Activated gamma-delta T cell treated with anti-CD3 and anti-CD28 coated beads, Interleukin-2, amount 50 U/mL, for 16 hours (primary cell): ENCODE measurements around the gene SYT11.
"Not testable (repeated sequence)": the region's sequence is repeated elsewhere in the genome, so short reads cannot be mapped to it uniquely, and the experiment has no call there.

Source experiments
- DNase-seq: peaks from one replicate; pipeline ENCODE4 v3.0.0-alpha.2; 2020; ENCODE audit warnings: low read depth

The SYT11 gene, protein sequence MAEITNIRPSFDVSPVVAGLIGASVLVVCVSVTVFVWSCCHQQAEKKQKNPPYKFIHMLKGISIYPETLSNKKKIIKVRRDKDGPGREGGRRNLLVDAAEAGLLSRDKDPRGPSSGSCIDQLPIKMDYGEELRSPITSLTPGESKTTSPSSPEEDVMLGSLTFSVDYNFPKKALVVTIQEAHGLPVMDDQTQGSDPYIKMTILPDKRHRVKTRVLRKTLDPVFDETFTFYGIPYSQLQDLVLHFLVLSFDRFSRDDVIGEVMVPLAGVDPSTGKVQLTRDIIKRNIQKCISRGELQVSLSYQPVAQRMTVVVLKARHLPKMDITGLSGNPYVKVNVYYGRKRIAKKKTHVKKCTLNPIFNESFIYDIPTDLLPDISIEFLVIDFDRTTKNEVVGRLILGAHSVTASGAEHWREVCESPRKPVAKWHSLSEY

DNA sequence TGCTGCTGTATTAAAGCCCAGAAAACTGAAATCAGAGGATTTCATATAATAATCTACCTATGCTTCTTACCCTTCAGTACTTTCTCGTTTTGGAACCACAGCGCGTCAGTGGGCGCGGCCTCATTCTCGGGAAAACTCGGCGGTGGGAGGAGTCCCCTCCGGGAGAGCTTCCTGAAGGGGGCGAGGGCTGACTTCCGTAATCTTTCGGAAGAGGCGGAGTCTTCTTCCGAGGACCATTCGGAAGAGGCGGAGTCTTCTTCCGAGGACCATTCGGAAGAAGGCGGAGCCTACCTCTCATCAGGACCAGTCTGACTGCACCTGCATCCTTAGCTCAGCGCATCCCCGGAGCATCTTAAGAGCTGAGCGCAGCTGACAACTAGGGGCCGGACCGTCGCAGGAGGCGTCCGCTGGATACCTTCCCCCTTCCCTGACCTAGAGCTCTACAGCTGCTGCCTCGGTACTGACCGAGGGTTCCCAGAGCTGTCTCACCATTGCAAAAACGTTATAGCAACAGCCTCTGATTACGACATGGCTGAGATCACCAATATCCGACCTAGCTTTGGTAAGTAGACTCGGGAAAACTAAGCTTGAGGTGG, at the start of gene SYT11:
Gene SYT11 (plus strand): TSS at position 334 of the 596 bp plus-strand sequence. CDS start 195 bp downstream, at position 529.
- DNase-seq, result peak; percentile 85

DNA sequence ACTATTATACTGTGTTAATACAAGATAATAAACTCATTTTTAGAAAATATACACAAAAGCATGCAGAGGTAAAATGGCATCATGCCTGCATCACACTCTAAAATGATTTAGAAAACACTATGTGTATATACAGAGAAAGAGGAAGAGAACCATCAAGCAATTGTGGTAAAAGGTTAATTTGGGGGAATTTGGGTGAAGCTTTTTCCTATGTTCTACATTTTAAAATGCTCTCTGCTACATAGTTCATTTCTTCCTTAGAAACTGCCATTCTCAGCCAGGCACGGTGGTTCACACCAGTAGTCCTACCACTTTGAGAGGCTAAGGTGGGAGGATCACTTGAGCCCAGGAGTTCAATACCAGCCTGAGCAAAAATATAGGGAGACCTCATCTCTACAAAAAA, 46.5 kb upstream of the SYT11 start:
- DNase-seq, result no peak

DNA sequence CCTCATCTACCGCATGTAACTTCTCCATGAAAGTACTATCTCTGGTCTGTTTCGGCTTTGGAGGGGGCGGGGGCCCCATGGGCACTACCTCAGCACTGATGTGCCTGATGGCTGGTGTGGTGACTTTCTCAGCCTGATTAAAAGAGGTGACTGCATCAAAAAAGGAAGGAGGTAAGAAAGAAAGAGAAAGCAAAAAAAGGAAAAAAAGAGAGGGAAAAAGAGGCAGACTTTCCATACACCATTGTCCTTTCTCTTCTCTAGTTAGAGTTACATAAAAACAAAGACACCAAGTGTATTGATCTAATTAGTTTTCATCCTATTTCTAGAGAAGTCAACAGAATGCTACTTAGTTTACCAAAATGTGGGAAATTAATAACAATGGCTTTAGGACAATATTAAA, 45.7 kb upstream of the SYT11 start:
- no peak for DNase-seq

DNA sequence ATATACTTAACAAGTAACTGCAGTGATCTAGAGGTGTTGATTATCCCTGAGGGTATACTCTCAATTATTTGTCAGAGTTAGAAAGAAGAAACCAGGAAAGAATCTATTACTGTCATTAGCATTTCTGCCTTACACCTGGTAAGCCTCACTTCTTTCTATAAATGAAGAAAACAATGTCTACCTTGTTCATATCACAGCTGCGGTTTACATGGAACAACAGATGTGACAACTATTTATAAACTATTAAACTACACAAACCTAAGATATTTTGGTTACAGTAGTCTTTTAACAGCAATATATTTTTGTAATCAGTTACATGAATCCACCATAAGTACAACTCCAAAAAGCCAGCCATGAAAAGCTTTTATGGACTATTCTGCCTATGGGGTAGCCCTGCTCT, 43.0 kb upstream of the SYT11 start:
- no peak for DNase-seq

DNA sequence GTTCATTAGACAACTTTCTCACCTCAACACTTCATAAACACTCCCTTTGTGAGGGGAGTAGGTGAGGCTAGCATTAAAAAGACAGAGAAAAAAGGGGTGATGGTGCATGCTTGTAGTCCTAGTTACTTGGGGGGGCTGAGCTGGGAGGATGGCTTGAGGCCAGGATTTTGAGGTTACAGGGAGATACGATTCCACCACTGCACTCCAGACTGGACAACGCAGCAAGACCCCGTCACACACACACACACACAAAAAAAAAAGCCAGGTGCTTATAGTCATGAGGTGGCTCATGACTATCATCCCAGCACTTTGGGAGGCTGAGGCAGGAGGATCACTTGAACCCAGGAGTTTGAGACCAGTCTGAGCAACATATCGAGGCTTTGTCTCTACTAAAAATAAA, 31.9 kb upstream of the SYT11 start:
- no peak for DNase-seq

DNA sequence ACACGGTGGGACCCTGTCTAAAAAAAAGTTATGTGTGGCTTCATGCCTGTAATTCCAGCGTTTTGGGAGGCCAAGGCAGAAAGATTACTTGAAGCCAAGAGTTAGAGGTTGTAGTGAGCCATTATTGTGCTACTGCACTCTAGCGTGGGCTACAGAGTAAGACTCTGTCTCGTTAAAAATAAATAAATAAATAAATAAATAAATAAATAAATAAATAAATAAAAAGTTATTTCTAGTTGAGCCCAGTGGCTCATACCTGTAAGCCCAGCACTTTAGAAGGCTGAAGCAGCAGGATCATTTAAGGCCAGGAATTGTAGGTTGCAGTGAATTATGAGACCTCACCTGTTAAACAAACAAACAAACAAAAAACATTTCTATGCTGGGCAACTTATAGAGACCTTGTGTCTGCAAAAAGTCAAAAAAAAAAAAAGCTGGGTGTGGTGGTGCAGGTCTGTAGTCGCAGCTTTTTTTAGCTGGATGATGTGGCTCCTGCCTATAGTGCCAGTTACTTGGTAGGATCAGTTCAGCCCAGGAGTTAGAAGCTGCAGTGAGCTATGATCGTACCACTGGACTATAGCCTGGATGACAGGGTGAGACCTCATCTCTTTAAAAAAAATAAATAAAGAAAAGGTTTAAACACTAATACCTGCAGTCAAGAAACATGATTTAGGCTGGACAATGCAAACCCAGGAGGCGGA, 27.9 kb upstream of the SYT11 start:
- DNase-seq, result no peak

DNA sequence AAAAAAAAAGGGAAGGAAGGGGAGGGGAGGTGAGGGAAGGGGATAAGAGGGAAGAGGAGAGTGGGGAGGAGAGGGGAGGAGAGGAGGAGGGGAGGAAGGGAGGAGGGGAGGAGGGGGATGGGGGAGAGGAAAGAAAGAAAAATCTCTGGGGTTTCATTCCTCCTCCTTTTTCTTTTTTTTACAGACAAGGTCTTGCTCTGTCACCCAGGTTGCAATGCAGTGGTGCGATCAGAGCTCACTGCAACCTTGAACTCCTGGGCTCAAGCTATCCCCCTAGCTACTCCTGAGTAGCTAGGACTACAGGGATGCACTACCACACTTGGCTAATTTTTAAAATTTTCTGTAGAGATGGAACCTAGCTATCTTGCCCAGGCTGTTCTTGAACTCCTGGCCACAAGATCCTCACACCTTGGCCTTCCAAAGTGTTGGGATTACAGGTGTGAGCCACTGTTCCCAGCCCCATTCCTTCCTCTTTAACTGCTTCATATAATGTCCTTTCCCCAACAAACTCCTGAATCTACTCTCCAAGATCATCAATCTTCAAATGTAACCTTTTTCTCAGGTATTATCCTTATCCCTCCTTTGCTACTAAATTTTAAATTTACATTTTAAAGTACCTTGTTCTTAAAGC, 25.6 kb upstream of the SYT11 start:
- no peak for DNase-seq

DNA sequence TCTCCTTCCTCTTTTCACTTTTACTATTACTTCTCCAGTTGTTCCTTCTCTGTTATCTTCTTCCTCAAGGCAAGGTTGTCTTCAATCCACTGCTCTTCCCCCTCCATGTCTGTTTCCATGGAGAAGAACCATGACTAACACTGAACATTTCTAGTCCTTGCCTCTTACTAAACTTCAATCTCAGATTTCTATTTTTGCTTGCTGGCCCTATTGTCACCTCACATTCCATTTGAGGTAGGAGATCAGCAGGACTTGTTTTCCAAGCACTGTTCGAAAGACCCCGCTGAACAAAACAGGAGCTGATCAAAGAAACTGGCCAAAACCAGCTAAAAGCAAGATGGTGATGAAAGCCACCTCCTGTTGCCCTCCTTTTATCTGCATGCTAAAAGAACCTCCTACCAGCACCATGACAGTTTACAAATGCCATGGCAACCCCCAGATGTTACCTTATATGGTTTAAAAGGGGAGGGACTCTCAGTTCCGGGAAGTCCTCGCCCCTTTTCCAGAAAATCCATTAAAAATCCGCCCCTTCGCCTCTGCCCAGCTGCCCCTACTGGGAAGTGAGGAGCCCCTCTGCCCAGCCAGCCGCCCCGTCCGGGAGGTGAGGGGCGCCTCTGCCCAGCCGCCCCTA, 25.0 kb upstream of the SYT11 start:
- DNase-seq, result no peak

DNA sequence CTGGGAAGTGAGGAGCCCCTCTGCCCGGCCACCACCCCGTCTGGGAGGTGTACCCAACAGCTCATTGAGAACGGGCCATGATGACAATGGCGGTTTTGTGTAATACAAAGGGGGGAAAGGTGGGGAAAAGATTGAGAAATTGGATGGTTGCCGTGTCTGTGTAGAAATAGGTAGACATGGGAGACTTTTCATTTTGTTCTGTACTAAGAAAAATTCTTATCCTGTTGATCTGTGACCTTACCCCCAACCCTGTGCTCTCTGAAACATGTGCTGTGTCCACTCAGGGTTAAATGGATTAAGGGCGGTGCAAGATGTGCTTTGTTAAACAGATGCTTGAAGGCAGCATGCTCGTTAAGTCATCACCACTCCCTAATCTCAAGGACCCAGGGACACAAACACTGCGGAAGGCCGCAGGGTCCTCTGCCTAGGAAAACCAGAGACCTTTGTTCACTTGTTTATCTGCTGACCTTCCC, 24.4 kb upstream of the SYT11 start:
- DNase-seq, result not testable (repeated sequence)

DNA sequence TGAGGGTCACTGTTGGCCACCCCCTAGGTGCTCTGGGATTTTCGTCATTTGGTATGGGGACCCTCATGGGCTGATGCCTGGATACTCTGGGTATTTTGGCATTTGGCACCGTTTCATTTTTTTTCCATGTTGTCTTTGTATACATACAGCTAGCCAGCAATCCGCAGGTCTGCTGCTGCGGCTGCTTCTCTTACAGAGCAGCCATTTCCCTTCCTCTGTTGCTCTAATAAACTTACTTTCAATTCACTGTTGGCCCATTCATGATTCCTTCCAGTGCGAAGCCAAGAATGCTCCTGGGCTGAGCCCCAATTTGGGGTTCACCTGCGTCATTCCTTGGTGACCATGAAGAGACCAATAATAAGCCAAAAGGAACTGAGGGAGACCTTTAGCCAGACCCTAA, 23.8 kb upstream of the SYT11 start:
- DNase-seq, result no peak

DNA sequence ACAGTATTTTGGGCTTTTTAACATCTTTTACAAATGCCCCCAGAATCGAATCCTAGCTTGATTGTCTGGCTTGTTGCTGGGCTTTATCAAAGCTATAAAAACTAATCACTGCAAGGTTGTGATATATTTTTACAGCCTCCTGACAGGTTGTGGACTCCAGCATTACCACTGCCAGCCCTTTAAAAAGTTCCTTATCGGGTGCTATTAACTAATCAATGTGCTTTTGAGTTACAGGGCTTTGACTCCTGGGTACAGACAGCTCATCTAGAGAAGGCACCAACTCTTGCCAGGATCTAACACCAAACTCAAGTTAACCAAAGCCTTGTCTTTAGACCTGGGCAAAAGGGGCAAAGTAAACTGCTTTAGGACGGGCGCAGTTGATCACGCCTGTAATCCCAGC, 19.0 kb upstream of the SYT11 start:
- no peak for DNase-seq

DNA sequence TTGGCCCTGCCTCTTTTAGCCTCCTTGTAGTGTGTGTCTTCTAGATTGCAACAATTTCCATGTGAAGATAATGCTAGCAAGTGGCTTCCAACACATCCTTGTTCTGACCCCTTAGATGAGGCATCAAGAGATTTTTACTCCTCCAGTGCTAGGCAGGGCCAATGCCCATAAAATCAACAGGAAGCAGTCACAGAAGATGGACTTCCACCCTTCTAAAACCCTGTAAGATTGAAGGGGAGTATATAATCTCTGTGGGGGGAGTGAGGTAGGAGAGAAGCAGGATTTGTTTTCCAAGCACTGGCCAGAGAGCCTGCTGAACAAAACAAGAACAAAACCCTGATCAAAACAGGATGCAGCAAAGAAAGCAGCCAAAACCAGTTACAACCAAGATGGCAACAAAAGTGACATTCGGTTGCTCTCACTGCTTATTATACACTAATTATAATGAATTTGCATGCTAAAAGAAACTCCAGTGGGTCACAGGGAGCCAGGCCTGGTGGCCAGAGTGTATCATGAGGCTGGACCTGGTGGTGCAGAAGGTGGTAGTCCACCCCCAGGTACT, 14.4 kb upstream of the SYT11 start:
- no peak for DNase-seq

DNA sequence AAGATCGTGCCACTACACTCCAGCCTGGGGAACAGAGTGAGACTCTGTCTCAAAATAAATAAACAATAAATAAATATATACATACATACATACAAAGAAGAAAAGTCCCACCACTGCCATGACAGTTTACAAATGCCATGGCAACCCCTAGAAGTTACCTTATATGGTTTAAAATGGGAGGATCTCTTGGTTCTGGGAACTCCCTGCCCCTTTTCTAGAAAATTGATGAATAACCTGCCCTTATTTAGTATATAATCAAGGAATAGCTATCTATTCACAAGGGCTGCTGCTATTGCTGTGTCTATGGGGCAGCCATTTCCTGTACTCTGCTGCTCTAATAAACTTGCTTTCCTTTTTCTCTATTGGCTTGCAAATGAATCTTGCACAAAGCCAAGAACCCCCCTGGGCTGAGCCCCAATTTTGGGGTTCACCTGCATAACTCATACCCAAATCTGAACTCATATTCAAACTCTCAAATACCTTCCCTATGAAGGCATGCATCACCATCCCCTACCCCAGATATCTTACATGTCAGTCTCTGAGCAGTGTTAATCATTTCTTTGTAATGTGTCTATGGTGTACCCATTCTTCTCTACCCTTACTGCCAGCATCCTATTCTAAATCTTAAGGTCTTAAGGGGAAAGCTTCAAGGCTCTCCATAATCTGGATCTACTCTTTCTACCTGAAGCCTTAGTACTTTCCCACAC, 11.4 kb upstream of the SYT11 start:
- DNase-seq, result no peak

DNA sequence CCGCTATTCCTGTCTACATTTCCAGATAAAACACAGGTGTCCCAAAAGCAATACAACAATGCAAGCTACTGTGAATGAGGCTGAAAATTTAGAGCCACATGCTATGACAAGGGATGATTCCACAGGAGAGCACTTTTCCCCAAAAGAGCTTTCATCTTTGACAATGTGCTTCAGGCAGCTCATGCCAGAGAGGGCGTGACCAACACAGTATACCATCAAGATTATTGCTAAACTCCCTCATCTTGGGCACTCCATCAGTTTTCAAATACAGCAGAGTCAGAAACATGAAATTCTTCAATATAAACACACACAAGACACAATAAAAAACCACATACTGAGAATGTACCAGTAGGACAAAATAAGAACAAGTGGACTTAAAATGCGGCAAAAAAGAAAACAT, 9.0 kb upstream of the SYT11 start:
- DNase-seq, result no peak

DNA sequence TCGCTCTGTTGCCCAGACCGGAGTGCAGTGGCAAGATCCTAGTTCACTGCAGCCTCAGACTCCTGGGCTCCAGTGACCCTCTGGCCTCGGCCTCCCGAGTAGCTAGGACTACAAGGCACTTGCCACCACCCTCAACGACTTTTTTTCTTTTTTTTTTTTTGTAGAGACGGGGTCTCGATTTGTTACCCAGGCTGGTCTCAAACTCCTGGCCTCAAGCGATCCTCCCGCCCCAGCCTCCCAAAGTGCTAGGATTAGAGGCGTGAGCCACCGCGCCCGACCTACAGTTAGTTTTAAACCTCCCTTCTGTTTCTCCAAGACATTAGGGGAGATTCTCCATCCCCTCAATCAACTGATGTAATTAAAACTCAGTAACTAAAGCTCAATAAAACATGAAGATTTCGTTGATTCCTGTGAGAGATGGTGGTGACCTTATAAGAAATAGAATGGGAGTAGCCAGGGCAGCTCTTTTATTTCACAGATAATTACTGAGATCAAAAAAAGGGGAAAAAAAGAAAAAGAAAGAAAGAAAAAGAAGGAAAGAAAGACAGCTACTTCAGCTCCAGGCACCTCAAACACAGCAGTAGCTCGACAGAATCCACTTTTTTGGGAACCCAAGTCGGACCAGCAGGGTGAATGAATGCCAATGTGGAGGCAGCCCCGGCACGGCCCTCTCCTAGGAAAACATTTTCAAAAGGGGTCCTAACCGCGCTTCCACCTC, 3.0 kb upstream of the SYT11 start:
- no peak for DNase-seq

DNA sequence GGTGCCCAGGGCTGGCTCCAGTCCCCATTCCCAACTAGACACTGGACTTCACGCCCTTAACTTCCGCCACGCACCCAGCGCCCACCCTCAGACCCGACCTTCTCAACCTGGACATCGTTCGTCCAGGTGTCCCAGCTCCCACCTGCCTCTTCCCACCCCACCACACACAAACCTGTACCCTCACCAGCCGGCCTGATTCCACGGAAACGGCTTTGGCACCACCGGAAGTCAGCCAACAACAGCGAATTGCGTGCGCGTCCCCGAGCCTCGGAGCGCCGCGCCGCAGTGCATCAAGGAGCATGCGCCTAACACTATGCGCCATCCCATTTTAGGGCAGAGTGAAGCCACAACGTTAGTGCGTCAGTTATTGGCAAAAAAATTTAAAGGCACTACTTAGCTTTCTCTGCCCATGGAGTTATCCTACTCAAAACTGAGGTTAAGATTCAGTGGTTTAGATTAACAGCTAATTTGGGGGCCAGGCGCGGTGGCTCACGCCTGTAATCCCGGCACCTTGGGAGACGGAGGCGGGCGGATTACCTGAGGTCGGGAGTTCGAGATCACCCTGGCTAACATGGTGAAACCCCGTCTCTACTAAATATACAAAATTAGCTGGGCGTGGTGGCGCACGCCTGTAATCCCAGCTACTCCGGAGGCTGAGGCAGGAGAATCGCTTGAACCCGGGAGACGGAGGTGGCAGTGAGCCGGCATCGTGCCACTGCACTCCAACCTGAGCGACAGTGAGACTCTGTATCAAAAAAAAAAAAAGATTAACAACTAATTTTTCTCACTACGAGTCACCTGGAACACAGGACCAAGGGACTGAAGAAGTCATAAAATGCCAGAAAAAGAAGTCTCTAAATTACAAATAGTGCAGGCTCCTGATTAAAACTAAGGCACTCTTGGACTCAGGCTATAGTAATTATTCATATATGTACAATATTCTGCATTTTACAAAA, 2.1 kb upstream of the SYT11 start, which contains the start of gene GON4L:
Gene GON4L (minus strand): TSS at position 240 of the 956 bp plus-strand sequence. CDS start 3,434 bp downstream, outside the sequence.
- peak; percentile 79 for DNase-seq

DNA sequence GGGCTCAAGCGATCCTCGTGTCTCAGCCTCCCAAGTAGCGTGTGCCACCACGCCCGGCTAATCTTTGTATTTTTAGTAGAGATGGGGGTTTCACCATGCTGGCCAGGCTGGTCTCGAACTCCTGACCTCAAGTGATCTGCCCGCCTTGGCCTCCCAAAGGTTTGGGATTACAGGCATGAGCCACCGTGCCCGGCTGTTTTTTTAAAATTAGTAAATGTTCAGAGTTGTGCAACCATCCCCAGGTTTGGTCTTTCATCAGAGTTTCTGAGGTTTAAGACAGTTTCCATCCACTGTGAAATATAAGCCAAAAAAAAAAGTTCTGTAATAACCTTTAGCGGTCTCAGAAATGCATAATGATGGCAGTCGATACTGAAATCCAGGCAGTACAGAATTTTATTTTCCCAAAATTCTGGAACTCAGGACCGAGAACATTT, 550 bp upstream of the SYT11 start:
- no peak for DNase-seq

DNA sequence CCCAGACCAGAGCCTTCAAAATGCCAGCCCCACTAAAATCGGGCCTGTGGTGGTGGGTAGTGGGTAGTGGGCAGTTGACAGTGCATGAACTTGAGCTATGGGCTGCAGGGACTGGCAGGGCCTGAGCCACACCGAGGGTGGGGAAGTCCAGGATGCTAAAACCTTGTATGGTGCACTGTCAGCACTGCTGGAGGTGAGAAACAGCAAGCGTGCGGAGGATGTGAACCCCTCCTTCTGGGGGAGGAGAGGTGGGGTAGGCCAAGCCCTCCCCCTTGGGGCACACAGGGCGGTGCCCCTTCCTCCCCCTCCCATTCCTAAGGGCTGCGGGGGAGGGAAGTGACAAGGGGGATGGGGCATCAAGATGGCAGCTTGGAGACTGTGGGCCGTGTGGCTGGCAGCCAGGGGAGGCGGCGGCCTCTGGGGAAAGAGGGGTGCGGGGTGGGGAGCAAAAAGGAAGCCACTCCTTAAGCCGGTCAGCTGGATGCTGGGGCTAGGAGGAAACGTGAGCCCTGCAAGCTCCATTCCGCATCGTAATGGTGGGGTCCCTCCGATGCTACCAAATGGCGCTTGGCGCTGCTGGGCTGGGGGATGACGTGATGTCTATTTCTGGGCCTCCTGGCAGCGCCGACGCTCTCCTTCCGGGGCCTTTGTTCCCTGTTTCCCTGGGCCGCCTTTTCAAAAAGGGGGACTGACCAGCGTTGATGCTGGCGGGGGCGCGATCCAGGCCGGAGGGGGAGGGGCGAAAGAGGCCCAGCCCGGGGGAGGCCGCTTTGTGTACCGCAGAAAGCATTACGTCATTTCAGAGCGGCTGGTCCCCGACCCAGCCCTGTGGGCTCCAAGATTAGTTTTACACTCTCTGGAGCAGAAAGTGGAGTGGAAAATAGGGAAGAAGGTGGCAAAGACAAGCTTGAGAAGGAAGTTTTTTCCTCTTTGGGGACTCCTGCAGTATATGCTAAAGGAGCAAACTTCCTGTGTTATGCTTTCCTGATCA, 809 bp downstream of the SYT11 start:
- DNase-seq, result peak; percentile 47
